NOMO-1 treated with dmso at 0.1 percent for 144 hours (cell line): ENCODE data around the gene DNASE1.
"Not testable (repeated sequence)": the region's sequence is repeated elsewhere in the genome, so short reads cannot be mapped to it uniquely, and the experiment has no call there.

Experiments used
- DNase-seq: peaks from one replicate; lab custom pipeline; 2025; ENCODE audit not compliant: unreplicated experiment; lab: John Stamatoyannopoulos, UW

The DNASE1 gene, protein sequence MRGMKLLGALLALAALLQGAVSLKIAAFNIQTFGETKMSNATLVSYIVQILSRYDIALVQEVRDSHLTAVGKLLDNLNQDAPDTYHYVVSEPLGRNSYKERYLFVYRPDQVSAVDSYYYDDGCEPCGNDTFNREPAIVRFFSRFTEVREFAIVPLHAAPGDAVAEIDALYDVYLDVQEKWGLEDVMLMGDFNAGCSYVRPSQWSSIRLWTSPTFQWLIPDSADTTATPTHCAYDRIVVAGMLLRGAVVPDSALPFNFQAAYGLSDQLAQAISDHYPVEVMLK

DNA sequence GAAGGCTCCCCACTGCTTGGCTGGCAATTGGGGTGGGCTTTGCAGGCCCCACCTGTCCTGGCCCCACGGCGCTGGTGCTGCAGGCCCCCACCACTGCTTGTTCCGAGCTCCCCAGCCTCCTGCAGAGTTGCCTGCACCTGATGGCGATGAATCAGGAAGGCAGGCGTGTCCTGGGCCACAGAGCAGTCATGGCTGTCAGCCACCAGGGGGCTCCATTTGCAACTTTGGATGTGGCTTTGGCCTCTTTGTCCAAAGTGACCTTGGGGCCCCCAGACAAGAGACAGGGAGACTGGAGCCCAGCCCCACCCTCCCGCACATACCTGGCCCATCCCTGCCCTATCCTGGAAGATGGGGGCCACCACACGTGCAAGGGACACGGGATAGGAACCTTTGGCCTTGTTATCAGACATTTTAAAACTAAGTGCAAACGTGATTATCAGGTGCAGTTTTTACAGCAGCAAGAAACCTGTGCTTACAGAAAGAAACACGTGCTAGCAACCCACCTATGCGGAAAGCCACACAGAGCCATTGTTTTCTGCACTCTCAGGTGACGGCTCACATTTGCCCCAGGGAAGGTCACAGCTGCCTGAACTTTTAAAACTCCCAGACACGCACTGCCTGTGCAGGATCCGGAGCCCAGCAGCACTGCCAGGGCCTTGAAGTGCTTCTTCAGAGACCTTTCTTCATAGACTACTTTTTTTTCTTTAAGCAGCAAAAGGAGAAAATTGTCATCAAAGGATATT is at the start of gene DNASE1:
Gene DNASE1, plus strand, starts transcription at position 443 of the 743 bp plus-strand sequence. CDS start 683 bp downstream, outside the sequence.
- peak; percentile 18 for DNase-seq

DNA sequence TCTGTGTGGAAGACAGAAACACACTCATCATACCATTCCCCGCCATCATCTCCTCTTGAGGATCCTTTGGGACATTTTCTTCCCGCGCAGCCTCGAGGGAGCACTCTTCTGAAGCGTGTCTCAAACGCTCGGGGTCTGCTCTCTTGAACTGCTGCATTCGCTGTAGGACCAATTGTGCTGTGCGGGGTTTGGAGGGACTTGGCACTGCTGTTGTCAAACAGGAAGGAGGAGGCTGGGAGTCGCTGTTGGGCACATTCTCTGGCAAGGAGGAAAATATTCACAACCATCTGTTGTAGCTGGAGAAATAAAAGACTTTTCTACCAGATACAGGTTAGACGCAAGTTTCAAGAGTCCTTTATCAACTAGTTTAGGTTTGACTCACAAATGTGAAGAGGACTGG is 48.0 kb upstream of the DNASE1 start:
- DNase-seq: no peak

- no peak for DNase-seq
These were observed 47.3 kb upstream of the DNASE1 start for GRCh38 chr16:3607161-3607560.

- no peak for DNase-seq
These were observed 46.9 kb upstream of the DNASE1 start for GRCh38 chr16:3607634-3608033.

DNA sequence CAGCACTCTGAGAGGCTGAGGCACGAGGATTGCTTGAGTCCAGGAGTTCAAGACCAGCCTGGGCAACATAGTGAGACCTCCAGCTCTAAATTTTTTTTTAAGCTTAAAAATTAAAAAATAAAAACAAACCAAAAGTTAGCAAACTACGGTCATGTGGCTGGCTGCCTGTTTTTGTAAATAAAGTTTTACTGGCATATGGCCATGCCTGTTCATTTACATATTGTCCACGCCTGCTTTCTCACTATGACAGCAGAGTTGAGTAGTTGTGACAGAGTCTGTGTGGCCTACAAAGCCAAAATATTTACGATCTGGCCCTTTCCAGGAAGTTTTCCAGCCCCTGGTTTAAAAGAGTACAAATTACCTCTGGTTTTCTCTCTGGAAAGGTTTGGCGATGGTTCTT is 46.4 kb upstream of the DNASE1 start:
- DNase-seq: no peak

DNA sequence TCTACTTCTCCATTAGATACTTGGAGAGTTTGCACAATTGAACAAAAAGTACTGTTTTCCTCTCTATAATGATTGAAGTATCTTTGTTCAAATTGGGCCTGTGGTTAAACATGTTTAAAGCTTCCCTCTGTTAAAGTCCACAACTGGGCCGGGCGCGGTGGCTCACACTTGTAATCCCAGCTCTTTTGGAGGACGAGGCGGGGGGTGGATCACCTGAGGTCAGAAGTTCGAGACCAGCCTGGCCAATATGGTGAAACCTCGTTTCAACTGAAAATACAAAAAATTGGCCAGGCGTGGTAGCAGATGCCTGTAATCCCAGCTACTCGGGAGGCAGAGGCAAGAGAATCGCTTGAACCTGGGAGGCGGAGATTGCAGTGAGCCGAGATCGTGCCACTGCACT is 45.5 kb upstream of the DNASE1 start:
- not testable (repeated sequence) for DNase-seq

DNA sequence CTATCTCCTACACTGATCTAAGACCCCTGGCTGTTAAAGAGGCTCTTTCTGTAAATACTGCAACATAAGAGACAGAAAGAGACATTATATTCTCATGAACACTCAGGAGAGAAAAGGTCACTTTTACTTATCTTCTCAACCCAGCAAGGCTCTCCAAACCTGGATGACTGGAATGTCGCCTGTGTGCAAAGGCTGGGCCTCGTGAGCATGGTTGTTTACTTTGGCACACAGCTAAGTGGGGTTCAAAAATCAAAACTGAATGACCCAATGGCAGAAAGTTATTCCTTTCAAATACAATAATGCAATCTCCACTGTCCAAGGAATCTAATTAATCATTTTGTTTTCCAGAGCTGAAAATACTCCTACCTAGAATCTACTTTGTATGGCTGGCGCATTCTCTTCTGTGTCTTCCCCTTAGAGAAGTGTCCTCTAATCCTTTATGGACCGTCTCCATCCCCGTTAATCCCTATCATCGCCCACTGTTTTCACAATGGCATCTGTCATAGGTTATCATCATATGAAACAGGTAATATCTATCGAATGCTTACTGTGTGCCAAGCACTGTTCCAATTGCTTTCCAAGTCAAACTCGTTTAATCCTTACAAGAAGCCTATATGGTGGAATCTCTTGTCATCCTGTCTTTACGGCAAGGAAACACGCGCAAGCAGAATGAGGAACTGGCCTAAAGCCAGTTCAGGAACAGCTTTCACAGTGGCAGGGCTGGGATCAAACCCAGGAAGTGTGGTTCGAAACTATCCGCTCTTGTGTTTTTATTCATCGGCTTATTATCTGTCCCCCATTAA is 44.4 kb upstream of the DNASE1 start:
- no peak for DNase-seq

- DNase-seq: no peak
These were observed 43.8 kb upstream of the DNASE1 start for GRCh38 chr16:3610698-3611145.

GRCh38 chr16:3611146-3611975 is 43.1 kb upstream of the DNASE1 start, which contains the start of gene SLX4:
Gene SLX4, minus strand, starts transcription at chr16:3611606. Its CDS starts 2,642 bp downstream, at chr16:3608964.
- peak; percentile 93 for DNase-seq

- DNase-seq: peak; percentile 69
These were observed 41.7 kb upstream of the DNASE1 start for GRCh38 chr16:3612510-3613466.

GRCh38 chr16:3618769-3619141 is 35.7 kb upstream of the DNASE1 start:
- DNase-seq: no peak

GRCh38 chr16:3623642-3624041 is 30.8 kb upstream of the DNASE1 start:
- no peak for DNase-seq

GRCh38 chr16:3625331-3625730 is 29.2 kb upstream of the DNASE1 start:
- no peak for DNase-seq

GRCh38 chr16:3625911-3626732 is 28.4 kb upstream of the DNASE1 start:
- DNase-seq: peak; percentile 17

DNA sequence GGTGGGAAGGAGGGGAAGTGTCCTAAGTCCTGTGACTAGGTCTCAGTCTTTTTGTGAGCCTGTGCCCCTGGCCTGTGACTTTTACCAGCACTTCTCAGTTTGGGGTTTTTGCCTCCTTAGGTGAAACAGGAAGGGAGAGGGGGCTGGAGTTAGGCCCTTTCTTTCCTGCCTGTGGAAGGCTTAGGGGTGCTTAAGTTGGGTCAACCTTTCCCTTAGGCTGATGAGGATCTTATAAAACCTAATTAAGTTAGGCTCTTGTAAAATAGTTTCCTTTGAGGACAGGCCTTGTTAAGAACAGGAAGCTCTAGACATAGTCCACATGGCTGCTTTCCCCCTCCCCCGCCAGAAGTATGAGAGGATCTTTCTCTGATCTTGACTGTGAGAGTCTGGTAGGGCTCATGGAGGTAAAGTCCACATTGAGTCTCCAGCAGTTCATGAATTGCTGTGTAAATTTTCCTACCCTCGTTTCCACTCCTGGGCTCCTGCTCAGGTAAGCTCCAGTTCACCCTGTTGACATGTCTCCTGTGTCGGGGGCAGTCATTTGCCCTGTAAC is 17.0 kb upstream of the DNASE1 start:
- DNase-seq: peak; percentile 78

DNA sequence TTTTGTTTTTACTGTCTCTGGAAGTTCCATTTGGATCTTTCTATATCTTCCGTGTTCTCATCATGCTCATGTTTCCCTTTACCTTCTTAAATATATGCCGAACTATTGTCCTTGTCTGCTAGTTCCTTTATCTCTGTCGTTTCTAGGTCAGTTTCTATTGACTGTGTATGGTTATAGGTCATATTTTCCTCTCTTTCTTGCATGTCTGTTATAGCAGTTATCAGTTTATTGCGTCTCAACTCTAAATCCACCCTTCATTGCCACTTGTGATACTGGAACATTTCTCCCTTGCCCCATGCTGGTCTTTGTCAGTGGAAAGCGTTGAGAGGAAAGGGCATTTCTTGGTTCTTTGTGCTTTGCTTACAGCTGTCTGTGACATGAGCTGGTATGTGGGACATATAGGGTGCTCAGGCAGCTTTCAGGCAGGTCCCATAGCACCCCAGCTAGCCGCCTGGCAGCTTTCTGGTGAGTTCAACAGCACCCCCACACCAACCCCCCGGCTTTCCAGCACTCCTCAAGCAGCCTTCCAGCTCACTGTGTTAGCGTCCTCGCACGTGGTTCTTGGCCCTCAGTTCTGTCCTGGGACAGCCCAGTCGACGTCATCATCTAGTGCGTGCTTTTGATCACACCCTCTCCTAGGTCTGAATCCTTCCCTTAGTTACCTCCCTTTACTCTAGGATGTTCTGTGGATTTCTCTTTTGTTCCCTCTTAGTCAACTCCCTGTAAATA is 15.4 kb upstream of the DNASE1 start:
- DNase-seq: no peak

- DNase-seq: no peak
These were observed 14.3 kb upstream of the DNASE1 start for GRCh38 chr16:3640207-3640606.
